NT2/D1 (cell line): ENCODE data around the gene ETV4.

Experiments used
- DNase-seq: peaks from one replicate; pipeline ENCODE4 v3.0.0-alpha.2; 2011; ENCODE audit warnings: low read depth, low spot score
- H3K27me3 ChIP-seq: 2 replicates; pipeline ENCODE4 v1.6.0; 2011; ENCODE audit warnings: mild to moderate bottlenecking; ENCODE audit not compliant: insufficient read length, insufficient read depth
- H3K36me3 ChIP-seq: 2 replicates; pipeline ENCODE4 v1.6.1; 2011; ENCODE audit warnings: mild to moderate bottlenecking, low read length, mixed read lengths; ENCODE audit not compliant: insufficient read depth, insufficient read length
- H3K4me1 ChIP-seq: 2 replicates; pipeline ENCODE4 v1.5.1; 2011; ENCODE audit not compliant: insufficient read depth, insufficient read length
- H3K4me3 ChIP-seq: 2 replicates; pipeline ENCODE4 v1.5.1; 2011; ENCODE audit warnings: low read depth; ENCODE audit not compliant: insufficient read length
- H3K9ac ChIP-seq: 2 replicates; pipeline ENCODE4 v1.6.0; 2011; ENCODE audit warnings: low read depth; ENCODE audit not compliant: insufficient read length
- H3K9me3 ChIP-seq: 2 replicates; pipeline ENCODE4 v1.5.1; 2011; ENCODE audit warnings: mild to moderate bottlenecking, low read length; ENCODE audit not compliant: insufficient read depth
- SUZ12 ChIP-seq: IDR thresholded peaks from 2 replicates; pipeline ENCODE4 v1.6.1; 2011; ENCODE audit not compliant: insufficient read length, insufficient read depth; ENCODE audit errors: extremely low read depth
- YY1 ChIP-seq: IDR thresholded peaks from 2 replicates; pipeline ENCODE4 v1.6.1; 2011; ENCODE audit not compliant: insufficient read length, insufficient read depth
- ZNF274 ChIP-seq: IDR thresholded peaks from 2 replicates; pipeline ENCODE4 v1.6.1; 2011; ENCODE audit warnings: mild to moderate bottlenecking, low read depth, low read length

Gene ETV4

DNA sequence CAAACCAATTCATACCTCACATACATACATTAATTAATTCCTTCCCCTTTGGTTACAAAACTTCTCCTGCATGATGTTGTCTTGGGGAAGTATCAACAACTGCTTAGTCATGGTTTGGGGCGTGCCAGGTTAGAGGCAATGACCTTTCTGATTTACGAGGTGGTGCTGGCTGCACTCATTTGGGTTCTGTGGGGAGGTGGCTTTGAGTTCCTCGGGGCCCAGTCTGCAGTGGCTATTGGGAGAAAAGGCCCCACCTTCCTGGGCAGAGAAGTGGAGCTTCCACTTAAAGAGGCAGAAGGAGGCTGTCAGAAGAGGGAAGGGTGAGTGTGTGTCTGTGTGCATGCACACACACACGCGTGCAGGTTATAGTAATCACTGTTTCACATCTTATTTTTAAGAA lies 10.2 kb upstream of the ETV4 start:
- Histone ChIP-seq H3K4me3 (no peak overlapping the region), H3K4me1 (peaks cover 11% of the 10 kb centered on the region), H3K27me3 (no peaks in the 10 kb centered on the region), H3K9ac (no peak overlapping the region), H3K9me3 (no peaks in the 10 kb centered on the region), H3K36me3 (no peaks in the 10 kb centered on the region)
- TF ChIP-seq SUZ12: no peak
- no peak for DNase-seq

DNA sequence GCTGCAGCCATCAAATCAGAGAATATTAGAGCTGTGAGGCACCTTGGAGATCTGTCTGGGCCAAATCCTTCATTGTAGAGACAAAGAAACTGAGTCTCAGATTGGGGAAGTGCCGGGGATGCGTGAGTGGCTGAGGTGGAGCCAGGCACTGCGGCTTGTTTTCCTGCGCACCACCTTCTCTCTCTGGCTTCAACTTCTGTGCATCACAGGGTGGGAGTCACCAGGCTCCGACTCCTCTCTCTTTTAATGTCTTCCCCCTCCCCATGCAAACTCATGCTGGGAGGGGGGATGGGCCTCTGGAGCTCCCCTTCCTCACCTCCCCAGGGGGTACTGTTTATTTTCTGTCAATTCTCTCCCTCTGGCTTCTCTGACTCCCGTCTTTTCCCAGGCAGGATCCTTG lies 8.7 kb upstream of the ETV4 start:
- no peak for DNase-seq
- Histone ChIP-seq H3K4me3 (no peak overlapping the region), H3K27me3 (no peaks in the 10 kb centered on the region), H3K9me3 (no peaks in the 10 kb centered on the region), H3K4me1 (peaks cover 10% of the 10 kb centered on the region), H3K9ac (no peak overlapping the region), H3K36me3 (no peaks in the 10 kb centered on the region)
- no peak for TF ChIP-seq SUZ12
- no peak for TF ChIP-seq YY1
- TF ChIP-seq ZNF274: no peak

DNA sequence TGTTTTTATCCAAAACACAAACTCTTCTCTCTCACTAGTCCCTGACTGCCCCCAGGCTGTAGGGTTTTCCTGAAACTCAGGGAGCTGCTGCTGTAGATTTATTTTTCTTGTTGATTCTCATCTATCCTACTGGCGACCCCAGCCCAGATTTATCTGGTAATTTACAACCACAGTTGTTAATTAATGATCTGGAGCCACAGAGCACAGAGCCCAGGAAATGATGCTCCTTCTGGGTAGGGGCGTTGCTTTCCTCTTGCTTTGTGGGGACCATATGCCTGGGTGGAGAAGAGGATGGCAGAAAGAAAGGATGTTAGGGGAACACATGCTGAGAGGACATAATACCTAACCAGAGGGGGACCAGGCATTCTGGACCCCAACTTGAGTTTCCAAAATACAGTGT lies 7.4 kb upstream of the ETV4 start:
- no peak for DNase-seq
- Histone ChIP-seq H3K9me3 (no peaks in the 10 kb centered on the region), H3K27me3 (no peaks in the 10 kb centered on the region)

DNA sequence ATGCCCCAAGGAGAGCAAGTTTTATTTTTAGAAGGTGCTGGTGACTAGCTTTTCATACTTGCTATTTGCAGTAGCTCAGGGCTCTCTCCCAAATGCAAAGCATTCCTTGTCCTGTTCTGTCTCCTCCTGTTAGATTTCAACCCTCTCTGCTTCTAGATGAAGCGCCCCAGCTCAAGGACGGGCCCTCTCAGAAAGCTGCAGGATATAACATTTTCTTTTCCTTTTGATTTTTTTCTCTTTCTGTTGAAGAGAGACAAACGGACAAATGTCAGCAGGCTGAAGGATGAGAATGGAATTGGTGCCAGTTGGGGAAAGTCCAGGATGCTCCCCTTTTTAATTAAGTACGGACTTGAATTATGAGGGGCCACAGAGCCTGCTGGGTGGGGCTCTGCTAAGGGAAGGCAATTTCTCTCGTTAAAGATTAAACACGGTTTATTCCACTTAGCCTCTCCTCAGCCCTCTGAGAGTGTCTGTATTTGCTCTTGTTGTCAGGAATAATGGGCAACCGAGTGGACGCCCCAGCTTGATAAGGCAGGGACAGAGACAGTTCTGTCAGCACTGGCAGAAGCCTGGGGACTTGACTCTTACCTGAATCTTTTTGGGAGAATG lies 6.2 kb upstream of the ETV4 start:
- Histone ChIP-seq H3K36me3 (no peaks in the 10 kb centered on the region), H3K9me3 (no peaks in the 10 kb centered on the region), H3K27me3 (peaks cover 6% of the 10 kb centered on the region), H3K4me1 (peaks cover 13% of the 10 kb centered on the region), H3K9ac (peak overlapping the region; percentile 1), H3K4me3 (no peak overlapping the region)
- DNase-seq: no peak
- no peak for TF ChIP-seq SUZ12
- TF ChIP-seq ZNF274: no peak
- TF ChIP-seq YY1: no peak

More for the DNA sequence above, 7.4 kb upstream of the ETV4 start:
- TF ChIP-seq SUZ12: no peak
- no peak for TF ChIP-seq YY1
- no peak for TF ChIP-seq ZNF274
- H3K4me1 ChIP-seq: peaks cover 13% of the 10 kb centered on the region
- no peaks in the 10 kb centered on the region for H3K36me3 ChIP-seq
- no peak overlapping the region for H3K9ac ChIP-seq
- H3K4me3 ChIP-seq: no peak overlapping the region

DNA sequence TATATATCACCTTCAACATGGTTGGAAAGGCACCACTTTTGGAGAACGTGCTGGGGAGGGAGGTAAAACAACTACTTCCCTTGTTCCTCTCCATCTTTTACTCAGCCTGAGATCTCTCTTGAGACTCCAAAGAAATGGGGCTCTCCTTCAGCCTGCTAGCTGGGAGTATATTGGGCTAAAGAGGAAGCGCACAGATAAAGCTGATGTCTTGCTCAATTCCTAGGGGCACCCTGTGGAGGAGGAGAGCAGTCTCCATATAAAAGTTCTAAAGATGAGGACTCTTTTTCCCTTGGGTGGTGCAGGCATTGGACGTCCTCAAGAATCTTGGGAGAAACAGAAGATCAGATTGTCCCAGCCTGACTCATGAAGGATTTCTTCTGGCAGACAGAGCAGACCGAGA lies 4.6 kb upstream of the ETV4 start:
- H3K9me3 ChIP-seq: no peaks in the 10 kb centered on the region
- H3K4me3 ChIP-seq: no peak overlapping the region
- H3K36me3 ChIP-seq: no peaks in the 10 kb centered on the region
- peaks cover 15% of the 10 kb centered on the region for H3K27me3 ChIP-seq
- H3K9ac ChIP-seq: no peak overlapping the region
- peaks cover 13% of the 10 kb centered on the region for H3K4me1 ChIP-seq
- DNase-seq: no peak
- no peak for TF ChIP-seq ZNF274
- TF ChIP-seq SUZ12: no peak
- no peak for TF ChIP-seq YY1

DNA sequence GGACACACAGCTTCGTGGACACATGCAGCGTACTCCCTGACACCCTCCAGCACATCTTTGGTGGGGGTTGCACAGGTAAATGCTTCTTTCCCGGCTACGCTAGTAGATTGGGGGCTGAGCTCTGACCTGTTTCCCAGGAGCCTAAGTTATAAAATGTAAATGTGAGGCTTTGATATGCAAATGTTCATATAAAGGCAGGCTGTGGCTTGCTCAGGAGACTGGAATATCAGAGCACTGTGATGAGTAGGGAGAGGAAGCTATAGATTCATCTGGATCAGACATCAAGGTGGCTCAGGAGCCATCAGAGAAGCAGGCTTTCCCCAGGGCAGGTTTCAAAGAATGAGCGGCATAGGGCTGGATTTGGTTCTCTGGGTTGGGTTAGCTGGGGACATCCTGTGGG lies 3.4 kb upstream of the ETV4 start:
- peaks cover 13% of the 10 kb centered on the region for H3K4me1 ChIP-seq

DNA sequence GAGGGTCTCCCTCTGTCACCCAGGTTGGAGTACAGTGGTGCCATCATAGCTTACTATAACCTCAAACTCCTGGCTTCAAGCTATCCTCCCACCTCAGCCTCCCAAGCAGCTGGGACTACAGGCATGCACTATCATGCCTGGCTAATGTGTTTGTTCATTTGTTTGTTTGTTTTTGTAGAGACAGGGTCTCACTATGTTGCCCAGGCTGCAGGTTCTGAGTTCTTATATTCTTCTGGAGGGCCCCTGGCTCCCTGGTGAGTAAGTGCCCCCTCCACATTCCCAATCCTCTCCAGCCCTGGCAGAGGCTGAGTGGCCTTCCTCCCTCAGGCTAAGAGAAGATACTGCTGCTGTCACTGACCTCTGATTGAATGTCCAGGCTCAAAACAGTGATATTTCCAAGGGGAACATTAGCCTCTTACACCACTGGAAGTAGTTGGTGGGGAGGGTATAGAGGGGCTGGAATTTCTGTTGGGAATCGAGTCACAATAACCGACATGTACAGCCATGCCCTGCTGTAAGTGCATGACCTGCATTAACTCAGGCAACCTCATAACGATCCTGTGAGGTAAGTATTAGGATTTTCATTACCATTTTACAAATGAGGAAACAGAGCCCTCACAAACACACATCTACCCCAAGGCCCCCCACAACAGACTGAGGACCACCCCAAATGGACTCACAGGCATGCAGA lies 2.7 kb upstream of the ETV4 start:
- H3K9me3 ChIP-seq: no peaks in the 10 kb centered on the region
- no peak for TF ChIP-seq ZNF274
- peaks cover 15% of the 10 kb centered on the region for H3K27me3 ChIP-seq
- no peak overlapping the region for H3K4me3 ChIP-seq
- H3K9ac ChIP-seq: peak overlapping the region; percentile 52
- no peak for DNase-seq
- no peaks in the 10 kb centered on the region for H3K36me3 ChIP-seq
- H3K4me1 ChIP-seq: peaks cover 13% of the 10 kb centered on the region

More for the DNA sequence above, 3.4 kb upstream of the ETV4 start:
- Histone ChIP-seq H3K9me3 (no peaks in the 10 kb centered on the region), H3K27me3 (peaks cover 15% of the 10 kb centered on the region), H3K4me3 (no peak overlapping the region), H3K36me3 (no peaks in the 10 kb centered on the region), H3K9ac (peak overlapping the region; percentile 52)
- TF ChIP-seq YY1 (no peak), SUZ12 (no peak), ZNF274 (no peak)
- no peak for DNase-seq
